Measurements from ENCODE around the gene FOSL1. TPM values are rescaled to one million over a fixed set of nuclear protein-coding genes. Genes with fewer than 3 reads are reported as not detected.
A peak's percentile ranks its signal among the peaks of the same experiment; 100 is the strongest.

Gene FOSL1
- total and polyA plus RNA-seq, 2 of the 13 experiments (the other 11 are each of a cell fraction or from before 2014, with no cell fraction given): 4.0 to 4.1 TPM

DNA sequence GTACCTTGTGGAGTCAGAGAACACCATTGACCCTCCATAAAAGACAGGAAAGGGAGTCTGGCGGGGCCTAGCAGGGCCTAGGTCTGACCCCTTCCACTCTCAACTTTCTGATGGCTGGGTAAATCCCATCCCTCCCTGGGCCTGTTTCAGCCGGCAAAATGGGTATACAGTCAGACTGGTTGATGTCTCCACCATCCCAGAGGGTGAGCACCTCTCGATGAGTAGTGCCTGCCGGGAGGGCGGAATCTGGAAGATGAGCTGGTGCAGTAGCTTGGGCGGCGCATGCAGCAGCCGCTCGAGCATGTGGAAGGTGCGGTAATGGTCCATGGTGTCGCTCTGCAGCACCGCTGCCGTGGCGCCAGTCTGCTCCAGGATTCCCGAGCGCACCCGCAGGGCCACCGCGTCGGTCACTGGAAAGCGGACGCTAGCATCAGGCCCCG lies 12.4 kb downstream of the FOSL1 start (continued):
- TF ChIP-seq, protein P1, sequence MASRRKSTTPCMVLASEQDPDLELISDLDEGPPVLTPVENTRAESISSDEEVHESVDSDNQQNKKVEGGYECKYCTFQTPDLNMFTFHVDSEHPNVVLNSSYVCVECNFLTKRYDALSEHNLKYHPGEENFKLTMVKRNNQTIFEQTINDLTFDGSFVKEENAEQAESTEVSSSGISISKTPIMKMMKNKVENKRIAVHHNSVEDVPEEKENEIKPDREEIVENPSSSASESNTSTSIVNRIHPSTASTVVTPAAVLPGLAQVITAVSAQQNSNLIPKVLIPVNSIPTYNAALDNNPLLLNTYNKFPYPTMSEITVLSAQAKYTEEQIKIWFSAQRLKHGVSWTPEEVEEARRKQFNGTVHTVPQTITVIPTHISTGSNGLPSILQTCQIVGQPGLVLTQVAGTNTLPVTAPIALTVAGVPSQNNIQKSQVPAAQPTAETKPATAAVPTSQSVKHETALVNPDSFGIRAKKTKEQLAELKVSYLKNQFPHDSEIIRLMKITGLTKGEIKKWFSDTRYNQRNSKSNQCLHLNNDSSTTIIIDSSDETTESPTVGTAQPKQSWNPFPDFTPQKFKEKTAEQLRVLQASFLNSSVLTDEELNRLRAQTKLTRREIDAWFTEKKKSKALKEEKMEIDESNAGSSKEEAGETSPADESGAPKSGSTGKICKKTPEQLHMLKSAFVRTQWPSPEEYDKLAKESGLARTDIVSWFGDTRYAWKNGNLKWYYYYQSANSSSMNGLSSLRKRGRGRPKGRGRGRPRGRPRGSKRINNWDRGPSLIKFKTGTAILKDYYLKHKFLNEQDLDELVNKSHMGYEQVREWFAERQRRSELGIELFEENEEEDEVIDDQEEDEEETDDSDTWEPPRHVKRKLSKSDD (CRISPR knock-in tag; IDR thresholded peaks at IDR 0.05; ENCODE audit: low read depth): no peak
- TF ChIP-seq HES4 (CRISPR knock-in tag; IDR thresholded peaks at IDR 0.05; ENCODE audit: borderline replicate concordance) (peak; percentile 28; the same call in 1 of the 2 replicates), NRL (CRISPR knock-in tag; IDR thresholded peaks at IDR 0.05; ENCODE audit: borderline replicate concordance) (no peak), RARA (CRISPR knock-in tag; IDR thresholded peaks at IDR 0.05) (no peak), ZNF563 (CRISPR knock-in tag; IDR thresholded peaks at IDR 0.05) (0 out of 2 replicates have a peak, but pooled peaks have one; percentile 44), ZEB1 (IDR thresholded peaks at IDR 0.05; ENCODE audit: insufficient replicate concordance, low read depth) (no peak), ZNF12 (CRISPR knock-in tag; IDR thresholded peaks at IDR 0.05) (peak; percentile 22; the same call in 1 of the 2 replicates), ARID2 (CRISPR knock-in tag; IDR thresholded peaks at IDR 0.05; ENCODE audit: borderline replicate concordance) (0 out of 2 replicates have a peak, but pooled peaks have one; percentile 2), ARNT2 (CRISPR knock-in tag; IDR thresholded peaks at IDR 0.05; ENCODE audit: low read depth) (peak; percentile 12; the same call in 1 of the 2 replicates), ZNF235 (CRISPR knock-in tag; IDR thresholded peaks at IDR 0.05; ENCODE audit: borderline replicate concordance) (0 out of 2 replicates have a peak, but pooled peaks have one; percentile 27)
- TF ChIP-seq, protein P2, sequence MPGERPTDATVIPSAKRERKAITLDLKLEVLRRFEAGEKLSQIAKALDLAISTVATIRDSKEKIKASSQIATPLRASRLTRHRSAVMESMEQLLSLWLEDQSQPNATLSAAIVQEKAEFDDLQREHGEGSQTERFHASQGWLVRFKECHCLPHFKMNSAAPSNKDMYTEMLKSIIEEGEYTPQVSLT (CRISPR knock-in tag; IDR thresholded peaks at IDR 0.05; ENCODE audit: borderline replicate concordance, low read depth): no peak
- TF ChIP-seq, protein P3, sequence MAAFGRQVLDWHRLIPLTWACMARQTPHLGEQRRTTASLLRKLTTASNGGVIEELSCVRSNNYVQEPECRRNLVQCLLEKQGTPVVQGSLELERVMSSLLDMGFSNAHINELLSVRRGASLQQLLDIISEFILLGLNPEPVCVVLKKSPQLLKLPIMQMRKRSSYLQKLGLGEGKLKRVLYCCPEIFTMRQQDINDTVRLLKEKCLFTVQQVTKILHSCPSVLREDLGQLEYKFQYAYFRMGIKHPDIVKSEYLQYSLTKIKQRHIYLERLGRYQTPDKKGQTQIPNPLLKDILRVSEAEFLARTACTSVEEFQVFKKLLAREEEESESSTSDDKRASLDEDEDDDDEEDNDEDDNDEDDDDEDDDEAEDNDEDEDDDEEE (CRISPR knock-in tag; IDR thresholded peaks at IDR 0.05): peak; percentile 32; the same call in 1 of the 2 replicates
